A549 (cell line): Measurements from ENCODE around the gene SMCR8.

Source experiments
- CEBPB ChIP-seq, 2 experiments: fragments of >200 bp in 1 of 2; sonication (Bioruptor Twin) in 1 of 2; formaldehyde crosslinking in 1 of 2; IDR thresholded peaks; 2 replicates each; pipeline ENCODE4 v1.6.1; 2012 to 2016
- CHD2 ChIP-seq: fragments of 150-350 bp; IDR thresholded peaks from 2 replicates; pipeline ENCODE4 v1.6.1; 2014; ENCODE audit warnings: low read length; ENCODE audit not compliant: partially characterized antibody
- EP300 ChIP-seq, 2 experiments: fragments of >200 bp; sonication (Bioruptor Twin); formaldehyde crosslinking; IDR thresholded peaks; 2 replicates in 1 of 2; 3 replicates in 1 of 2; pipeline ENCODE4 v1.6.1; 2016 to 2017
- GATA3 ChIP-seq: IDR thresholded peaks from 2 replicates; pipeline ENCODE4 v1.6.1; 2012; ENCODE audit warnings: borderline replicate concordance
- RAD21 ChIP-seq, 2 experiments: fragments of >200 bp in 1 of 2; sonication (Bioruptor Twin) in 1 of 2; formaldehyde crosslinking in 1 of 2; IDR thresholded peaks in 1 of 2; conservative IDR thresholded peaks in 1 of 2; 2 replicates in 1 of 2; 3 replicates in 1 of 2; pipeline ENCODE4 v1.6.1; 2012 to 2018; ENCODE audit warnings: inconsistent platforms in 1 of 2
- RFX5 ChIP-seq: fragments of 450-650 bp; IDR thresholded peaks from 2 replicates; pipeline ENCODE4 v1.7.1; 2014; ENCODE audit warnings: antibody characterized with exemption, mild to moderate bottlenecking, moderate library complexity
- RNF2 ChIP-seq: fragments of 200-600 bp; sonication (generic); IDR thresholded peaks from 2 replicates; pipeline ENCODE4 v1.6.1; 2016; ENCODE audit warnings: low read depth, mild to moderate bottlenecking, antibody characterized with exemption, moderate library complexity, borderline replicate concordance
- TF ChIP-seq, protein P1 (sequence below): fragments of >200 bp; sonication (Bioruptor Twin); formaldehyde crosslinking; IDR thresholded peaks from 3 replicates; pipeline ENCODE4 v1.5.1; 2016
- TF ChIP-seq, protein P2 (sequence below): IDR thresholded peaks from 2 replicates; pipeline ENCODE4 v1.6.1; 2012
- TF ChIP-seq, protein P3 (sequence below): fragments of 450-650 bp; IDR thresholded peaks from 2 replicates; pipeline ENCODE4 v1.6.1; 2014; ENCODE audit warnings: antibody characterized with exemption

DNA sequence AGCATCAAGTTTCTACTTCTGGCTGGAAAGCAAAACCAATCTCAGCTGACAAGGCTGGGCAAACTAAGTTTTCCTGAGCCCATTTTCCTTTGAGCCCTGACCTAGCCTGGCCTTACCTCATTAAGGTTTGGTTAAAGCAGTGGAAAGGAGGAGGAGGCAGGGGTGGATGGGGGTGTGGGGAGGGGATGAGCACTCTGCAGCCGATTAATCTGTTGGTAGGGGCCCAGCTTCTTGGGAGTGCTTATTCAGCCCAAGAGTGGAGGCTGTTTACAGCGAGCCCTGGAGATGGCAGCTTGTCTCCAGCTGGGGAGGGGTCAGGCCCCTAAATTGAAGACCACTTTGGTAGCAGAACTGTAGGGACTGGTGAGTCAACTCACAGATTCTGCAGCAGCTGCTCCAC is 12.0 kb downstream of the SMCR8 start:
- TF ChIP-seq, protein P1, sequence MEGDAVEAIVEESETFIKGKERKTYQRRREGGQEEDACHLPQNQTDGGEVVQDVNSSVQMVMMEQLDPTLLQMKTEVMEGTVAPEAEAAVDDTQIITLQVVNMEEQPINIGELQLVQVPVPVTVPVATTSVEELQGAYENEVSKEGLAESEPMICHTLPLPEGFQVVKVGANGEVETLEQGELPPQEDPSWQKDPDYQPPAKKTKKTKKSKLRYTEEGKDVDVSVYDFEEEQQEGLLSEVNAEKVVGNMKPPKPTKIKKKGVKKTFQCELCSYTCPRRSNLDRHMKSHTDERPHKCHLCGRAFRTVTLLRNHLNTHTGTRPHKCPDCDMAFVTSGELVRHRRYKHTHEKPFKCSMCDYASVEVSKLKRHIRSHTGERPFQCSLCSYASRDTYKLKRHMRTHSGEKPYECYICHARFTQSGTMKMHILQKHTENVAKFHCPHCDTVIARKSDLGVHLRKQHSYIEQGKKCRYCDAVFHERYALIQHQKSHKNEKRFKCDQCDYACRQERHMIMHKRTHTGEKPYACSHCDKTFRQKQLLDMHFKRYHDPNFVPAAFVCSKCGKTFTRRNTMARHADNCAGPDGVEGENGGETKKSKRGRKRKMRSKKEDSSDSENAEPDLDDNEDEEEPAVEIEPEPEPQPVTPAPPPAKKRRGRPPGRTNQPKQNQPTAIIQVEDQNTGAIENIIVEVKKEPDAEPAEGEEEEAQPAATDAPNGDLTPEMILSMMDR, result no peak
- TF ChIP-seq RFX5 (no peak), GATA3 (no peak), CHD2 (no peak), CEBPB (IDR thresholded peaks at IDR 0.05) (no peak), EP300 (IDR thresholded peaks at IDR 0.05) (no peak), RAD21 (conservative IDR thresholded peaks at IDR 0.05 in 1 of 2, IDR thresholded peaks at IDR 0.05 in 1 of 2) (no peak), RNF2 (no peak)
- TF ChIP-seq, protein P2, sequence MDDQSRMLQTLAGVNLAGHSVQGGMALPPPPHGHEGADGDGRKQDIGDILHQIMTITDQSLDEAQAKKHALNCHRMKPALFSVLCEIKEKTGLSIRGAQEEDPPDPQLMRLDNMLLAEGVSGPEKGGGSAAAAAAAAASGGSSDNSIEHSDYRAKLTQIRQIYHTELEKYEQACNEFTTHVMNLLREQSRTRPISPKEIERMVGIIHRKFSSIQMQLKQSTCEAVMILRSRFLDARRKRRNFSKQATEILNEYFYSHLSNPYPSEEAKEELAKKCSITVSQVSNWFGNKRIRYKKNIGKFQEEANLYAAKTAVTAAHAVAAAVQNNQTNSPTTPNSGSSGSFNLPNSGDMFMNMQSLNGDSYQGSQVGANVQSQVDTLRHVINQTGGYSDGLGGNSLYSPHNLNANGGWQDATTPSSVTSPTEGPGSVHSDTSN, result no peak
- TF ChIP-seq, protein P3, sequence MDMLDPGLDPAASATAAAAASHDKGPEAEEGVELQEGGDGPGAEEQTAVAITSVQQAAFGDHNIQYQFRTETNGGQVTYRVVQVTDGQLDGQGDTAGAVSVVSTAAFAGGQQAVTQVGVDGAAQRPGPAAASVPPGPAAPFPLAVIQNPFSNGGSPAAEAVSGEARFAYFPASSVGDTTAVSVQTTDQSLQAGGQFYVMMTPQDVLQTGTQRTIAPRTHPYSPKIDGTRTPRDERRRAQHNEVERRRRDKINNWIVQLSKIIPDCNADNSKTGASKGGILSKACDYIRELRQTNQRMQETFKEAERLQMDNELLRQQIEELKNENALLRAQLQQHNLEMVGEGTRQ, result no peak
